Measurements from ENCODE around the gene ZNF467. TPM values are rescaled to one million over a fixed set of nuclear protein-coding genes. Genes with fewer than 3 reads are reported as not detected.

Gene ZNF467
- total and polyA plus RNA-seq, 2 experiments from 2014 or later = 0.10 to 0.40 TPM

DNA sequence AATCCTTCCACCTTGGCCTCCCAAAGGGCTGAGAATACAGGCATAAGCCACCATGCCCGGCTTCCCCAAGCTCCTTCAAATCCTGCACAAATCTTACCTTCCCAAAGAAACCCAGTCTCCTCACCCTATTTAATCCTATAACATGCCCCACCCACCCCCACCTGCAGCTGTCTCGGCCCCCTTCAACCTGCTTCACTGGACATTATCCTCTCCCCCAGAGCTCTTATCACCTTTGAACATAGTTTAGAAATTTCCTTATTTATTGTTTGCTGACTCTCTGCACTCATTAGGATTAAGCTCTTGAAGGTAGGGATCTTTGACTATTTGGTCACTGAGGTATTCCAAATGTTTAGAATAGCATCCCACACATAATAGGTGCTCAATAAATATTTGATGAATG is 3.5 kb downstream of the ZNF467 start (continued):
- TF ChIP-seq, protein P1, sequence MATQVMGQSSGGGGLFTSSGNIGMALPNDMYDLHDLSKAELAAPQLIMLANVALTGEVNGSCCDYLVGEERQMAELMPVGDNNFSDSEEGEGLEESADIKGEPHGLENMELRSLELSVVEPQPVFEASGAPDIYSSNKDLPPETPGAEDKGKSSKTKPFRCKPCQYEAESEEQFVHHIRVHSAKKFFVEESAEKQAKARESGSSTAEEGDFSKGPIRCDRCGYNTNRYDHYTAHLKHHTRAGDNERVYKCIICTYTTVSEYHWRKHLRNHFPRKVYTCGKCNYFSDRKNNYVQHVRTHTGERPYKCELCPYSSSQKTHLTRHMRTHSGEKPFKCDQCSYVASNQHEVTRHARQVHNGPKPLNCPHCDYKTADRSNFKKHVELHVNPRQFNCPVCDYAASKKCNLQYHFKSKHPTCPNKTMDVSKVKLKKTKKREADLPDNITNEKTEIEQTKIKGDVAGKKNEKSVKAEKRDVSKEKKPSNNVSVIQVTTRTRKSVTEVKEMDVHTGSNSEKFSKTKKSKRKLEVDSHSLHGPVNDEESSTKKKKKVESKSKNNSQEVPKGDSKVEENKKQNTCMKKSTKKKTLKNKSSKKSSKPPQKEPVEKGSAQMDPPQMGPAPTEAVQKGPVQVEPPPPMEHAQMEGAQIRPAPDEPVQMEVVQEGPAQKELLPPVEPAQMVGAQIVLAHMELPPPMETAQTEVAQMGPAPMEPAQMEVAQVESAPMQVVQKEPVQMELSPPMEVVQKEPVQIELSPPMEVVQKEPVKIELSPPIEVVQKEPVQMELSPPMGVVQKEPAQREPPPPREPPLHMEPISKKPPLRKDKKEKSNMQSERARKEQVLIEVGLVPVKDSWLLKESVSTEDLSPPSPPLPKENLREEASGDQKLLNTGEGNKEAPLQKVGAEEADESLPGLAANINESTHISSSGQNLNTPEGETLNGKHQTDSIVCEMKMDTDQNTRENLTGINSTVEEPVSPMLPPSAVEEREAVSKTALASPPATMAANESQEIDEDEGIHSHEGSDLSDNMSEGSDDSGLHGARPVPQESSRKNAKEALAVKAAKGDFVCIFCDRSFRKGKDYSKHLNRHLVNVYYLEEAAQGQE (IDR thresholded peaks at IDR 0.05; ENCODE audit: unreplicated experiment) = no peak
- no peak for TF ChIP-seq CREB1 (CRISPR knock-in tag; IDR thresholded peaks at IDR 0.05; ENCODE audit: low read depth)
- TF ChIP-seq EZH2phosphoT487 (IDR thresholded peaks at IDR 0.05; ENCODE audit: unreplicated experiment) = no peak
- no peak for TF ChIP-seq JUNB (IDR thresholded peaks at IDR 0.05; ENCODE audit: unreplicated experiment)
- TF ChIP-seq ZNF331 (CRISPR knock-in tag; IDR thresholded peaks at IDR 0.05; ENCODE audit: low read depth) = no peak
- no peak for TF ChIP-seq POLR2AphosphoS5 (IDR thresholded peaks at IDR 0.05; ENCODE audit: low read depth)
- TF ChIP-seq EZH2 (IDR thresholded peaks at IDR 0.05; ENCODE audit: low read depth, unreplicated experiment) = no peak
- no peak for TF ChIP-seq NANOG (IDR thresholded peaks at IDR 0.05; ENCODE audit: borderline replicate concordance)

DNA sequence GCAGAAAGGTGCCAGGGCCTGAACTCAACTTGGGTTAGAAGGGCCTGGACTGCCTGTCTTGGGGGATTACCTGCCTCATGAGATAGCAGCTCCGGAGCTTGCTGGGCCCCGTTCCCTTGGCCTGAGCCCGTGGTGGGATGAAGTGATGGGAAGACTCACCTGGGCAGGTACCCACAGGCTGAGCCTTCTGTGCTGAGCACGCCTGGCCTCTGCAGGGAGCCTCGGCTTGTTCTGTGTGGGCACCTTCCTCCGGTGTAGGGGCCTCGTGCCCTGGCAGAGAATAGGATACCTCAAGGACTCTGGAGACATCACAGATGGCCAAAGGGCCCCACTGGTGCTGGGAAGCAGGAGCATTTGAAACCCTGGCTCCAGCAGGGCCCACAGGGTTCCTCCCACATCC is 4.5 kb downstream of the ZNF467 start:
- H3K79me2 ChIP-seq (replicated peaks; ENCODE audit: insufficient read depth) = no peaks in the 10 kb centered on the region
- TF ChIP-seq JUNB (IDR thresholded peaks at IDR 0.05; ENCODE audit: unreplicated experiment) (no peak), POLR2AphosphoS5 (IDR thresholded peaks at IDR 0.05; ENCODE audit: low read depth) (no peak), ZNF331 (CRISPR knock-in tag; IDR thresholded peaks at IDR 0.05; ENCODE audit: low read depth) (no peak), ZNF114 (CRISPR knock-in tag; IDR thresholded peaks at IDR 0.05) (no peak), EZH2phosphoT487 (IDR thresholded peaks at IDR 0.05; ENCODE audit: unreplicated experiment) (no peak), NANOG (IDR thresholded peaks at IDR 0.05; ENCODE audit: borderline replicate concordance) (no peak), EZH2 (IDR thresholded peaks at IDR 0.05; ENCODE audit: low read depth, unreplicated experiment) (no peak), CREB1 (CRISPR knock-in tag; IDR thresholded peaks at IDR 0.05; ENCODE audit: low read depth) (no peak)
- TF ChIP-seq, protein P2, sequence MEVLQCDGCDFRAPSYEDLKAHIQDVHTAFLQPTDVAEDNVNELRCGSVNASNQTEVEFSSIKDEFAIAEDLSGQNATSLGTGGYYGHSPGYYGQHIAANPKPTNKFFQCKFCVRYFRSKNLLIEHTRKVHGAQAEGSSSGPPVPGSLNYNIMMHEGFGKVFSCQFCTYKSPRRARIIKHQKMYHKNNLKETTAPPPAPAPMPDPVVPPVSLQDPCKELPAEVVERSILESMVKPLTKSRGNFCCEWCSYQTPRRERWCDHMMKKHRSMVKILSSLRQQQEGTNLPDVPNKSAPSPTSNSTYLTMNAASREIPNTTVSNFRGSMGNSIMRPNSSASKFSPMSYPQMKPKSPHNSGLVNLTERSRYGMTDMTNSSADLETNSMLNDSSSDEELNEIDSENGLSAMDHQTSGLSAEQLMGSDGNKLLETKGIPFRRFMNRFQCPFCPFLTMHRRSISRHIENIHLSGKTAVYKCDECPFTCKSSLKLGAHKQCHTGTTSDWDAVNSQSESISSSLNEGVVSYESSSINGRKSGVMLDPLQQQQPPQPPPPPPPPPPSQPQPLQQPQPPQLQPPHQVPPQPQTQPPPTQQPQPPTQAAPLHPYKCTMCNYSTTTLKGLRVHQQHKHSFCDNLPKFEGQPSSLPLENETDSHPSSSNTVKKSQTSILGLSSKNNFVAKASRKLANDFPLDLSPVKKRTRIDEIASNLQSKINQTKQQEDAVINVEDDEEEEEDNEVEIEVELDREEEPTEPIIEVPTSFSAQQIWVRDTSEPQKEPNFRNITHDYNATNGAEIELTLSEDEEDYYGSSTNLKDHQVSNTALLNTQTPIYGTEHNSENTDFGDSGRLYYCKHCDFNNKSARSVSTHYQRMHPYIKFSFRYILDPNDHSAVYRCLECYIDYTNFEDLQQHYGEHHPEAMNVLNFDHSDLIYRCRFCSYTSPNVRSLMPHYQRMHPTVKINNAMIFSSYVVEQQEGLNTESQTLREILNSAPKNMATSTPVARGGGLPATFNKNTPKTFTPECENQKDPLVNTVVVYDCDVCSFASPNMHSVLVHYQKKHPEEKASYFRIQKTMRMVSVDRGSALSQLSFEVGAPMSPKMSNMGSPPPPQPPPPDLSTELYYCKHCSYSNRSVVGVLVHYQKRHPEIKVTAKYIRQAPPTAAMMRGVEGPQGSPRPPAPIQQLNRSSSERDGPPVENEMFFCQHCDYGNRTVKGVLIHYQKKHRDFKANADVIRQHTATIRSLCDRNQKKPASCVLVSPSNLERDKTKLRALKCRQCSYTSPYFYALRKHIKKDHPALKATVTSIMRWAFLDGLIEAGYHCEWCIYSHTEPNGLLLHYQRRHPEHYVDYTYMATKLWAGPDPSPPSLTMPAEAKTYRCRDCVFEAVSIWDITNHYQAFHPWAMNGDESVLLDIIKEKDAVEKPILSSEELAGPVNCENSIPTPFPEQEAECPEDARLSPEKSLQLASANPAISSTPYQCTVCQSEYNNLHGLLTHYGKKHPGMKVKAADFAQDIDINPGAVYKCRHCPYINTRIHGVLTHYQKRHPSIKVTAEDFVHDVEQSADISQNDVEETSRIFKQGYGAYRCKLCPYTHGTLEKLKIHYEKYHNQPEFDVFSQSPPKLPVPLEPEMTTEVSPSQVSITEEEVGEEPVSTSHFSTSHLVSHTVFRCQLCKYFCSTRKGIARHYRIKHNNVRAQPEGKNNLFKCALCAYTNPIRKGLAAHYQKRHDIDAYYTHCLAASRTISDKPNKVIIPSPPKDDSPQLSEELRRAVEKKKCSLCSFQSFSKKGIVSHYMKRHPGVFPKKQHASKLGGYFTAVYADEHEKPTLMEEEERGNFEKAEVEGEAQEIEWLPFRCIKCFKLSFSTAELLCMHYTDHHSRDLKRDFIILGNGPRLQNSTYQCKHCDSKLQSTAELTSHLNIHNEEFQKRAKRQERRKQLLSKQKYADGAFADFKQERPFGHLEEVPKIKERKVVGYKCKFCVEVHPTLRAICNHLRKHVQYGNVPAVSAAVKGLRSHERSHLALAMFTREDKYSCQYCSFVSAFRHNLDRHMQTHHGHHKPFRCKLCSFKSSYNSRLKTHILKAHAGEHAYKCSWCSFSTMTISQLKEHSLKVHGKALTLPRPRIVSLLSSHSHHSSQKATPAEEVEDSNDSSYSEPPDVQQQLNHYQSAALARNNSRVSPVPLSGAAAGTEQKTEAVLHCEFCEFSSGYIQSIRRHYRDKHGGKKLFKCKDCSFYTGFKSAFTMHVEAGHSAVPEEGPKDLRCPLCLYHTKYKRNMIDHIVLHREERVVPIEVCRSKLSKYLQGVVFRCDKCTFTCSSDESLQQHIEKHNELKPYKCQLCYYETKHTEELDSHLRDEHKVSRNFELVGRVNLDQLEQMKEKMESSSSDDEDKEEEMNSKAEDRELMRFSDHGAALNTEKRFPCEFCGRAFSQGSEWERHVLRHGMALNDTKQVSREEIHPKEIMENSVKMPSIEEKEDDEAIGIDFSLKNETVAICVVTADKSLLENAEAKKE (CRISPR knock-in tag; IDR thresholded peaks at IDR 0.05) = no peak
- TF ChIP-seq, protein P3, sequence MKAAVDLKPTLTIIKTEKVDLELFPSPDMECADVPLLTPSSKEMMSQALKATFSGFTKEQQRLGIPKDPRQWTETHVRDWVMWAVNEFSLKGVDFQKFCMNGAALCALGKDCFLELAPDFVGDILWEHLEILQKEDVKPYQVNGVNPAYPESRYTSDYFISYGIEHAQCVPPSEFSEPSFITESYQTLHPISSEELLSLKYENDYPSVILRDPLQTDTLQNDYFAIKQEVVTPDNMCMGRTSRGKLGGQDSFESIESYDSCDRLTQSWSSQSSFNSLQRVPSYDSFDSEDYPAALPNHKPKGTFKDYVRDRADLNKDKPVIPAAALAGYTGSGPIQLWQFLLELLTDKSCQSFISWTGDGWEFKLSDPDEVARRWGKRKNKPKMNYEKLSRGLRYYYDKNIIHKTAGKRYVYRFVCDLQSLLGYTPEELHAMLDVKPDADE (IDR thresholded peaks at IDR 0.05) = no peak
- Mint-ChIP-seq H3K27ac (no peak overlapping the region), H3K4me3 (no peak overlapping the region), H3K27me3 (ENCODE audit: insufficient read depth, low read depth, poor library complexity) (peaks cover 79% of the 10 kb centered on the region), H3K4me1 (peaks cover 27% of the 10 kb centered on the region), H3K9me3 (no peaks in the 10 kb centered on the region; the same call in 2 of the 3 replicates), H3K36me3 (ENCODE audit: low read depth) (no peaks in the 10 kb centered on the region; the same call in 2 of the 3 replicates)
- H3K4me1 ChIP-seq (ENCODE audit: insufficient read depth) = peaks cover 7% of the 10 kb centered on the region; the same call in 1 of the 2 replicates
- peaks cover 80% of the 10 kb centered on the region for H3K27me3 ChIP-seq (ENCODE audit: insufficient read depth)
- H3K9me2 ChIP-seq (ENCODE audit: insufficient read depth) = no peaks in the 10 kb centered on the region
- H3K27ac ChIP-seq (ENCODE audit: low read depth) = no peak overlapping the region
- H2AFZ ChIP-seq = no peak overlapping the region
- no peak for DNase-seq (ENCODE audit: low spot score)
- no peak overlapping the region for H3K4me2 ChIP-seq
- ATAC-seq = no peak
- no peaks in the 10 kb centered on the region for H3F3A ChIP-seq (replicated peaks; ENCODE audit: low read depth)
- no peaks in the 10 kb centered on the region for H3K36me3 ChIP-seq (ENCODE audit: insufficient read depth)
- H4K20me1 ChIP-seq (replicated peaks; ENCODE audit: insufficient read depth) = peaks cover 13% of the 10 kb centered on the region; the same call in 1 of the 2 replicates
- H3K4me3 ChIP-seq = no peak overlapping the region
